ENCODE results near the gene PAPSS2. TPM values are rescaled to one million over a fixed set of nuclear protein-coding genes. Genes with fewer than 3 reads are reported as not detected.

The PAPSS2 gene
- total RNA-seq, 1 donor from 2014 or later = 14.8 TPM

DNA sequence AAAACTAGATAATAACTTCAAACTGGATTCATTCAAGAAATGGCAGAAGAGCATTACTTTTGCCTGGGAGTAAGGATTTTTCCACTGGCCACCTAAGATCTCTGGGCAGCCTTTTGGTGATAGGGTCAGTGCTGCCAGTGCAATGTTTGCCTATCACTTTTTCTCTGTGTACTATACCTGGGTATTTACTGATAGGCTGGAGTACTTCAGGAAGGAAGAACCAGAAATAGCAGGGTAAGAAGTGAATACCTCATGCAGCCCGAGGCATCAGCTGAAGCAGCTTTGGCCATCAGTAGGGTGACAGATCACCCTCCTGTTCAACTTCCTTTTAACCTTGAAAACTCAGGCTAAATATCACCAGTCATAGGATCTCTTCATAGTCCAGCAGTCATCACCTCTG lies 5.5 kb upstream of the PAPSS2 start:
- H3K27ac ChIP-seq = no peak overlapping the region
- intact Hi-C loops (cut with DNase I) = no loop called here
- no peak overlapping the region for H3K4me3 ChIP-seq
- DNase-seq (ENCODE audit: low spot score in 2 of 2) = no peak
- no peaks in the 10 kb centered on the region for H3K9me3 ChIP-seq
- H3K36me3 ChIP-seq = no peaks in the 10 kb centered on the region
- TF ChIP-seq, protein P1, sequence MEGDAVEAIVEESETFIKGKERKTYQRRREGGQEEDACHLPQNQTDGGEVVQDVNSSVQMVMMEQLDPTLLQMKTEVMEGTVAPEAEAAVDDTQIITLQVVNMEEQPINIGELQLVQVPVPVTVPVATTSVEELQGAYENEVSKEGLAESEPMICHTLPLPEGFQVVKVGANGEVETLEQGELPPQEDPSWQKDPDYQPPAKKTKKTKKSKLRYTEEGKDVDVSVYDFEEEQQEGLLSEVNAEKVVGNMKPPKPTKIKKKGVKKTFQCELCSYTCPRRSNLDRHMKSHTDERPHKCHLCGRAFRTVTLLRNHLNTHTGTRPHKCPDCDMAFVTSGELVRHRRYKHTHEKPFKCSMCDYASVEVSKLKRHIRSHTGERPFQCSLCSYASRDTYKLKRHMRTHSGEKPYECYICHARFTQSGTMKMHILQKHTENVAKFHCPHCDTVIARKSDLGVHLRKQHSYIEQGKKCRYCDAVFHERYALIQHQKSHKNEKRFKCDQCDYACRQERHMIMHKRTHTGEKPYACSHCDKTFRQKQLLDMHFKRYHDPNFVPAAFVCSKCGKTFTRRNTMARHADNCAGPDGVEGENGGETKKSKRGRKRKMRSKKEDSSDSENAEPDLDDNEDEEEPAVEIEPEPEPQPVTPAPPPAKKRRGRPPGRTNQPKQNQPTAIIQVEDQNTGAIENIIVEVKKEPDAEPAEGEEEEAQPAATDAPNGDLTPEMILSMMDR (IDR thresholded peaks at IDR 0.05) = no peak
- H3K4me1 ChIP-seq = peaks cover 0 to 4% of the 10 kb centered on the region in 2 donors
- H3K27me3 ChIP-seq = no peaks in the 10 kb centered on the region

DNA sequence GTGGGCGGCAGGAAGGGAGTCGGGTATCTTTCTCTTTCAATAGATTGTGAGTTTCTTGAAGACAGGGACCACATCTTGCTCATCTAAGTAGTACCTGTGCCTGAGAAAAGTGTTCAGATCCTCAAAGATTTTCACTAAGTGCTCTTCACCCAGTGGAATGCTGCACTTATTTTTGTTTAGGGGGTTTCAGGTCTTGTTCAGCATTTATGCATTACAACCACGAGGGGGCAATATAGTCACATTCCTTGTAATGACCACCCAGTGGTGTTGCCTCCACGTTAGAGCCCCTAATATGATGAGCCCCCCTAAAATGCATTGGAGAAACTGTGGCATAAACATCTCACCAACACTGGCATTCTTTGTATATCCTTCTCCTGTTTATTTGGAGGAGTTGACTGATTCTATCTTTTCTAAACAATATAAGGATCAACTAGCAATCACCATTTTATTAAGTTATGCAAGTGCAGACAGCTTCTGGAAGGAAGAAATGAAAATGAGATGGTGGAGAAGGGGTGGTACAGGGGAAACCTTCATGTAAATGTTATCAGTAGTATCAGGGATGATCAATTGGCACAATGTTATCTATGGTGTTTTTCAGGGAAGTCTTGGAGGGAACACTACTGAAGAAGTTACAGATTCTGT lies 3.1 kb upstream of the PAPSS2 start:
- intact Hi-C loops (cut with DNase I) = loop anchor here (2.0 to 5.0 kb wide), 6 partner anchors 46 to 119 kb away; no protein-coding TSS in a partner anchor

DNA sequence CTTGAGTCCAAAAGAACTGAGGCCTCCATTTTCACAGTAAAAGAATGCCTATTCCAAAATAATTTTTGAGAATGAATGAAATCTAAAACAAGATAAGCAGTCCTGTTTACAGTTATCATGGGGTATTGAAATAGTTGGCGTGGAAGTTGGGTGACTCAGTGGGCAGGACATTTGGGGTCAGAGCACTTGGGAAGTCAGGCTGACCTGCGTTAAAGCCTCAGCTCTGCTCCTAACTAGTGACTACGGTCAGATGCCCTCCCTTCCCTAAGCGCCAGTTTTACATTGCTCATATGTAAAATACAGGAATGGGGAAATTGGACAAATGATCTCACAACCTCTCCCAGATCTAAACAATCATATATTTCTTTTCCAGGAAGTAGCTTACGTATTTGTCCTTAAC lies 2.3 kb upstream of the PAPSS2 start:
- Histone ChIP-seq H3K27ac (peak overlapping the region; percentile 50 to 66), H3K4me1 (peaks cover 0 to 7% of the 10 kb centered on the region in 2 donors), H3K9me3 (no peaks in the 10 kb centered on the region), H3K4me3 (no peak overlapping the region), H3K36me3 (no peaks in the 10 kb centered on the region), H3K27me3 (no peaks in the 10 kb centered on the region)
- TF ChIP-seq, protein P1 (IDR thresholded peaks at IDR 0.05) = no peak
- DNase-seq (ENCODE audit: low spot score in 2 of 2) = peak in 1 of 2 donors; percentile 75
- intact Hi-C loops (cut with DNase I) = loop anchor here (2.0 to 5.0 kb wide), 6 partner anchors 45 to 120 kb away; no protein-coding TSS in a partner anchor

More for the DNA sequence above, 3.1 kb upstream of the PAPSS2 start:
- Histone ChIP-seq H3K4me1 (peaks cover 0 to 7% of the 10 kb centered on the region in 2 donors), H3K36me3 (no peaks in the 10 kb centered on the region), H3K9me3 (no peaks in the 10 kb centered on the region), H3K27ac (peak overlapping the region in 1 of 2 donors; percentile 66), H3K4me3 (no peak overlapping the region), H3K27me3 (no peaks in the 10 kb centered on the region)
- DNase-seq (ENCODE audit: low spot score in 2 of 2) = no peak
- TF ChIP-seq, protein P1 (IDR thresholded peaks at IDR 0.05) = peak; percentile 49 to 72 (median 72)

DNA sequence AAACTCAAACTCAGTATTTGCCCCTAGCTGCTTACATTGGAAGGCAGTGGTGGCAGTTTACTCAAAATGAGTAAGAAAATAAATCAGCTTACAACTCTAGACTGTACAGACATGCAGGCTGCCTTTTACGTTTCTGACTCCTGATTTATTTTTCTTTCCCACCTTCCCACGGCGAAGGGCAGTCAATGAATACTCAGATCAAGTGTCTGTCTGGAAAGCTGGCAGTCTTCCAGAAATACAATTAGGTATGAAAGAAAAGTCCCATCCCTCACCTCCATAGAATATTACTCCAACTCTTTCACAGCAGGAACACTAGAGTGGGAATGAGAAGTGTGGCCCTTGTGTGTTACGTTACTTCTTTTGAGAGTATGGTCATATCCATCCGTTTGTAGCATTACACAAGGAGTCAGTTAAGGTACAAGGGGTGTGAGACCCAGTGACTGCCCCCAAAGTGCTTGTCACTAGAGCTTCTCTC lies 1.3 kb upstream of the PAPSS2 start:
- H3K9me3 ChIP-seq = no peaks in the 10 kb centered on the region
- intact Hi-C loops (cut with DNase I) = loop anchor here (5.0 kb wide), 5 partner anchors 44 to 121 kb away; no protein-coding TSS in a partner anchor
- H3K27ac ChIP-seq = peak overlapping the region; percentile 50 to 68
- TF ChIP-seq, protein P1 (IDR thresholded peaks at IDR 0.05) = no peak
- DNase-seq (ENCODE audit: low spot score in 2 of 2) = no peak
- no peaks in the 10 kb centered on the region for H3K36me3 ChIP-seq
- H3K4me3 ChIP-seq = no peak overlapping the region
- no peaks in the 10 kb centered on the region for H3K27me3 ChIP-seq
- peaks cover 0 to 7% of the 10 kb centered on the region in 2 donors for H3K4me1 ChIP-seq

DNA sequence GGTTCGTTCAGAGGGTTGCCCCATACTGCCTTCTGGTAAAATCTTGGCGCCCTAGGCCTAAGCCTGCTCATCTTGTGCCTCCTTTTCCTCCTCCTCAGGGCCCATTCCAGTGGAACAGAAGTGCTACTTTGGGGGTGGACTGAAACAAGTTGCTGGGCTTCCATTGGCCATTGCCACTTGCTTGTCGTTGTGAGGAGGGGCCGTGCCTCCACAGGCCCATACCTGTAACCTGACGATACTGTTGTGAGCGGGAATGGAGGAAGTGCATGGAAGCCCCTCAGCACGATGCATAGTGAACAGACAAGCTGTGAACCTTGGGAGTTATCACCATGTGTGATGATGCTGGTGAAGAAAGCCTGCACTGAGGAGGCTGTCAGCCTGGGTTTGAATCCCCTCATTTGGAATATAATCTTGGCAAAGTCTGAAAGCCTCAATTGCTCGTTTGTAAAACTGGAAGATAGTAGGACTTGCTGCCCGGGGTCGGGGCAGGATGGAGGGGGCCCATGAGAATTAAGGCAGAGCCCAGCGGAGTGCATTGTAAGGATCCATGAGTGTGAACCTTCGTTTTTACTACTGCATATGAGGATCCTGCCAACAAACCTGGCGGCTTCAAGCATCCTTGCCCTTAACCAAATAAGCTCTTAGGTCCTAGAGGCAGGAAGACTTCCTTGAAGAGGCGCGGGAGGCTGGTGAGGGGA lies 671 bp upstream of the PAPSS2 start:
- TF ChIP-seq, protein P1 (IDR thresholded peaks at IDR 0.05) = no peak
- H3K9me3 ChIP-seq = no peaks in the 10 kb centered on the region
- no peaks in the 10 kb centered on the region for H3K36me3 ChIP-seq
- H3K27ac ChIP-seq = peak overlapping the region; percentile 68 to 69
- H3K27me3 ChIP-seq = no peaks in the 10 kb centered on the region
- DNase-seq (ENCODE audit: low spot score in 2 of 2) = no peak
- peaks cover 0 to 7% of the 10 kb centered on the region in 2 donors for H3K4me1 ChIP-seq
- H3K4me3 ChIP-seq = peak overlapping the region; percentile 80 to 90
- intact Hi-C loops (cut with DNase I) = loop anchor here (5.0 kb wide), 5 partner anchors 43 to 122 kb away; no protein-coding TSS in a partner anchor
